Calu3 (cell line): Measurements from ENCODE around the gene TACC3. TPM values are rescaled to one million over a fixed set of nuclear protein-coding genes. Genes with fewer than 3 reads are reported as not detected.

Source experiments
- BruUV-seq: library from RNA; stranded (reverse); fragments of 400-500 nt; replicated peaks from 2 replicates; lab custom pipeline; 2021; lab: Mats Ljungman, UMichigan
- CTCF ChIA-PET: fragments of 300-600 bp; sonication (Branson Sonifier 250); formaldehyde crosslinking; loops from one replicate; lab custom pipeline; 2022; ENCODE audit warnings: antibody characterized with exemption; lab: Charles Lee
- DNase-seq: peaks from one replicate; pipeline ENCODE4 v3.0.0; 2022
- H3K27ac Mint-ChIP-seq: one replicate; pipeline ENCODE4 v1.8.0; 2022; ENCODE audit warnings: mixed read lengths; ENCODE audit not compliant: unreplicated experiment
- H3K27me3 Mint-ChIP-seq: one replicate; pipeline ENCODE4 v1.8.0; 2022; ENCODE audit warnings: mixed read lengths; ENCODE audit not compliant: unreplicated experiment
- H3K36me3 Mint-ChIP-seq: one replicate; pipeline ENCODE4 v1.8.0; 2022; ENCODE audit warnings: mild to moderate bottlenecking, moderate library complexity, mixed read lengths; ENCODE audit not compliant: insufficient read depth, unreplicated experiment
- H3K4me1 Mint-ChIP-seq: one replicate; pipeline ENCODE4 v1.8.0; 2022; ENCODE audit warnings: mild to moderate bottlenecking, low read depth, mixed read lengths; ENCODE audit not compliant: unreplicated experiment
- H3K4me3 Mint-ChIP-seq: one replicate; pipeline ENCODE4 v1.8.0; 2022; ENCODE audit warnings: mild to moderate bottlenecking, low read depth, moderate library complexity, mixed read lengths; ENCODE audit not compliant: unreplicated experiment
- H3K9me3 Mint-ChIP-seq: one replicate; pipeline ENCODE4 v1.8.0; 2022; ENCODE audit warnings: low read depth, mixed read lengths; ENCODE audit not compliant: unreplicated experiment
- CTCF ChIP-seq: fragments of 200-600 bp; IDR thresholded peaks from one replicate; pipeline ENCODE4 v1.8.0; 2022; ENCODE audit warnings: antibody characterized with exemption; ENCODE audit not compliant: unreplicated experiment
- intact Hi-C: fragments of 100-400 bp; cut with micrococcal nuclease; formaldehyde crosslinking; loops from one replicate; pipeline ENCODE4 v1.10.0; 2022; ENCODE audit not compliant: unreplicated experiment
- total RNA-seq: library from RNA; stranded (reverse); gene quantifications from 2 replicates; pipeline ENCODE4 v1.2.3, GENCODE V29; 2022

TACC3 gene
- total RNA-seq, 1 experiment from 2014 or later: 95.9 TPM

DNA sequence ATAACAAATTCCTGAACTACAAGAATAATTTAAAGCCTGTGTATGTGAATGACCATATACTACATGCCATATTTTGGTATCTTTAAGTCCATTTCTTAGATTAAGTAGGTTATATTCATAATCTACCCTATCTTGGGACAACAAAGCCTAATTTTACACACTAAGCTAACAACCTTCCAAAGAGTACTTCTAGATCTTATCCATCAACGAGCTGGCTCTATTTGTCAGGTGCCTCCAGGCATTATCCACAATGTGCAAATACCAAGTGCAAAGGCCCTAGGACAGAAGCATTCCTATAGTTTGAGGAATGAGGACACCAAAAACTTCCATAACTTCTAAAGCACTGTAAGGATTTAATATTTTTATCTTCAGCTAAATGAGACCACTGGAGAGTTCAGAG, 12.7 kb upstream of the TACC3 start:
- no peak overlapping the region for H3K4me3 Mint-ChIP-seq
- H3K27ac Mint-ChIP-seq: no peak overlapping the region
- CTCF ChIA-PET: interaction anchor here (0.7 to 1.0 kb wide), 3 partner anchors 8 to 102 kb away, joined by 4 read pairs; no protein-coding TSS in a partner anchor
- H3K4me1 Mint-ChIP-seq: peaks cover 21% of the 10 kb centered on the region
- H3K9me3 Mint-ChIP-seq: no peaks in the 10 kb centered on the region
- no peaks in the 10 kb centered on the region for H3K27me3 Mint-ChIP-seq
- H3K36me3 Mint-ChIP-seq: peaks cover 59% of the 10 kb centered on the region
- BruUV-seq: no TSS peak
- no peak for DNase-seq
- intact Hi-C loops: no loop called here
- TF ChIP-seq CTCF: no peak

- intact Hi-C loops: no loop called here
- Mint-ChIP-seq H3K4me3 (peak overlapping the region; percentile 88), H3K36me3 (peaks cover 66% of the 10 kb centered on the region), H3K9me3 (no peaks in the 10 kb centered on the region), H3K27me3 (no peaks in the 10 kb centered on the region), H3K4me1 (peaks cover 21% of the 10 kb centered on the region), H3K27ac (peak overlapping the region; percentile 58)
- CTCF ChIA-PET: interaction anchor here (0.7 kb wide), 1 partner anchor 557 kb away, joined by 7 read pairs; no protein-coding TSS in a partner anchor
- no TSS peak for BruUV-seq
- DNase-seq: no peak
- no peak for TF ChIP-seq CTCF
These were observed 10.2 kb upstream of the TACC3 start for GRCh38 chr4:1711055-1711570.

DNA sequence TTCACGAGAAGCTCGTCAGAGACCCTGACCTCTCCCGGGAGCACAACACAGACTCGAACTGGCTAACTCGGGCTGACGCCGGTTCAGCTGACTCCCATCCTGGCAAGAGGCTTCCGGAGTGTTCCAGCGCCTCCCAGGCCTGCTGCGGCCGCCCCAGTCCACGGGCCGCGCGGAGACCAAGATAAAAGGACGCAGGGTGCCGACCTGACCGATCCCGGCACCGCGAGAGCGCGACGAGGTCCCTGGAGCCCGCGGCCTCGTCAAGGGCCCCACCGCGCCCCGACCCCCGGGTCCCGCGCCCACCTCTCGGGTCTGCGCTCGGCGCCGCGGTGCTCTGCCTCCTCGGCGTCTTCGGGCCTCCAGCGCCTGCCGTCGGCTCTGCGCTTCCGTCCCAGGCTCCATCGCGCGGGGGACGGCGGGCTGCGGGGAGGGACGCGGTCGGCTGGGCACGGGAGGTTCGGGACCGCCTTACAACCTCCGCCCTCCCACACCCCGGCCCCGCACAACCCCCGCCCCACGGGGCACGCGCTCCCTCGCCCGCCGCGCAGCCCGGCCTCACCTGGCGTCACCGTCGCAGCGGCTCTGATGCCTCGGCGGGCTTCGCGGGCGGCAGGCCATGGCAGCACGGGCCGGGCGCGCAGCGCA, 9.6 kb upstream of the TACC3 start:
- intact Hi-C loops: no loop called here
- Mint-ChIP-seq H3K27ac (peak overlapping the region; percentile 58), H3K9me3 (no peaks in the 10 kb centered on the region), H3K36me3 (peaks cover 67% of the 10 kb centered on the region), H3K27me3 (no peaks in the 10 kb centered on the region), H3K4me3 (peak overlapping the region; percentile 88), H3K4me1 (peaks cover 21% of the 10 kb centered on the region)
- CTCF ChIA-PET: interaction anchor here (0.6 to 1.0 kb wide), 3 partner anchors 11 to 25 kb away, joined by 4 to 5 read pairs (median 5); no protein-coding TSS in a partner anchor
- no peak for DNase-seq
- TF ChIP-seq CTCF: no peak
- BruUV-seq: no TSS peak

- CTCF ChIA-PET: interaction anchor here (0.5 to 1.0 kb wide), 5 partner anchors 12 to 292 kb away, joined by 4 to 5 read pairs (median 5); no protein-coding TSS in a partner anchor
- H3K4me1 Mint-ChIP-seq: peaks cover 21% of the 10 kb centered on the region
- intact Hi-C loops: no loop called here
- H3K4me3 Mint-ChIP-seq: peak within 1 kb of the TSS; percentile 88
- no peak for TF ChIP-seq CTCF
- no peaks in the 10 kb centered on the region for H3K9me3 Mint-ChIP-seq
- H3K27ac Mint-ChIP-seq: peak within 1 kb of the TSS; percentile 92
- DNase-seq: peak; percentile 96
- BruUV-seq: no TSS peak
- H3K27me3 Mint-ChIP-seq: no peaks in the 10 kb centered on the region
- peaks cover 66% of the 10 kb centered on the region for H3K36me3 Mint-ChIP-seq
These were observed 8.9 kb upstream of the TACC3 start, which contains the start of gene SLBP for GRCh38 chr4:1712216-1713002. TSS of gene SLBP (minus strand) at chr4:1712319. CDS start at chr4:1712188, 131 bp downstream.
